Right forelimb (tissue), 1 donor: ENCODE results near the gene CLMP.

Source experiments
- DNase-seq: peaks from one replicate; pipeline ENCODE4 v3.0.0-alpha.2; 2018

The CLMP gene

DNA sequence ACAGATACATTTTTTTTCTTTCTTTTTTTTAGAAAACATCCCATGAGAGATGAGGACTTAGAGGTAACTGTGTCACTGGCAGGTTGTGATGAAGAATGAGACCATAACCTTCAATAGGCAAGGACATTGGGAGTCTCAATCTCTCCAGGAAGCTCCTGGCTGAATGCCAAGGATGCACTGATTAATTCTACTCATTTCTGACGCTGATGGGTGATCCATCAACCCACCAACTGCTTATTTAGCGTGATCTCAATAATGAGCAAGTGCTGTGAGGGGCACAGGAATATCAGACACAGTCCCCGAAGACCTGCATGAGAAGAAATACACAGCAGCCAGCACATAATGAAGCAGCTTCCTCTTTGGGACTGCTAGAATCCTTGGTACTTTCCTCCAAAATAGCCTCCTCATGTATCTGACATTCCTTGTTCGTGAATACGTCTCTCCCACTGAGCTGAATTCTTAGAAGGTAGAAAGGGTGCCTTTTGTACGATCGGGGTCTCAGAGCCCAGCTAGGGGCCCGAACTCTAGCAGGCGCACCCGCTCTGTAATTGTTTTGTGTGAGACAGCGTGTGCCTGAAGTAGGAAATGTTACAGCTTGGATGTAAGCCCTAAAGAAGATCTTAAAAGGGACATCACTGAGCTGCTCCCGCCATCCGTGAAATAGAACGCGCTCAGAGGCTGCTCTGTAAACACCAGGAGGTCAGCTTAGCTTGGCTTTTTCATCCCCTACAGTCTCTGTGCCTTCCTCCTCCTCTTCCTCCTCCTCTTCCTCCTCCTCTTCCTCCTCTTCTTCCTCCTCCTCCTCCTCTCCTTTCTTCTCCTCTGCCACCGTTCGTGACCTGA is 7.2 kb downstream of the CLMP start:
- no peak for DNase-seq

DNA sequence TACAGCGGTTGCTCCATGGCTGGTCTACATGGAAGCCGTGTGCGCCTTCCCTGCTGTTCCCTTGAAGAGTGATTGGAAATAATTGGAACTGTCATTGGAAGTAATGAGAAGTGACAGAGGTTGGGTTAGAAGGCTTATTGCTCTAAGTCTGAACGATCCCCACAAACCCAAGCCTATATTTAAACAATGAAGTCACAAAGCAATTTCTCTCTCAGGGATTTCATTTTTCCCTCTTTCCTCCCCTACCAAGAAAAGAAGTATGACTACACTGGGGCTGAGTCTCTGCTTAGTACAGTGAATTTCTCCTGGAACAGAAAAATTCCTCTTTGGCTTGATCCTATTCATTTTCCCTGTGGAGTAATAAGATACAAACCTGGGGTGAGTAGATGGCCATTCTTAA is 7.8 kb downstream of the CLMP start:
- no peak for DNase-seq

DNA sequence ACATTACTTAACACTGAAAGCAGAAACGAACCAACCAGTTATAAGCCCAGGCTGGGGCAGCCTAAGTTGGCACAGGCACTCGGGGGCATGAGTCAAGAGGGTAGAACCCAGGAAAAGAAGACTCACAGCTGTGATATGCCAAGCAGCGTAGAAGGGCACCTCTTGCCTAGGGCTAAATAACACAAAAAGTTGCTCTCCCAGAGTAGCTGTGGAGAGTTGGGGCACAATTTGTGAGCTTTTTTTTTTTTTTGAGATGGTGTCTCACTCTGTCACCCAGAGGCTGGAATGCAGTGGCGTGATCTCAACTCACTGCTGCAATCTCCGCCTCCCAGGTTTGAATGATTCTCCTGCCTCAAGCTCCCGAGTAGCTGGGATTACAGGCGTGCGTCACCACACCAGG is 8.8 kb downstream of the CLMP start:
- DNase-seq = no peak

- no peak for DNase-seq
Observed at GRCh38 chr11:123185326-123185725, 9.7 kb downstream of the CLMP start.

DNA sequence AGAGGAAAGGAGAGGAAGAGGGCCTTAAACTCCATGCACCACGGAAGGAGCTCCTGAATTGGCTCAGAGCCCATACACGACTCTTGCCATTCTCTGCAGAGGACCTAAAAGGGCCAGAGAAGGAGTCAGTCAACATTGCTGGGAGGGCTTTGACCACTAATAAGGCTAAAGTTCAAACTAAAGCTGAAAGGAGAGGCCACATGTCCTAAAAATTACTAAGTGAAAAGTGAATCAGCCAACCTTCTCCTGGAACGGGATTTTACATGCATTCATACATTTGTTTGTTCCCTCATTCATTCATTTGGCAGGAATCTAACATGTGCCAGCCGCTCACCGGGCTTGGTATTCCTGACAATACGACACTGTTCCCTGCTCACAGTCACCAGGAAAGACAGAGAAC is 10.5 kb downstream of the CLMP start:
- DNase-seq = no peak

GRCh38 chr11:123183391-123184099 is 11.5 kb downstream of the CLMP start:
- DNase-seq = no peak

- DNase-seq = no peak
Observed at GRCh38 chr11:123181767-123182500, 13.1 kb downstream of the CLMP start.

- DNase-seq = no peak
Observed at GRCh38 chr11:123181075-123181474, 14.0 kb downstream of the CLMP start.

DNA sequence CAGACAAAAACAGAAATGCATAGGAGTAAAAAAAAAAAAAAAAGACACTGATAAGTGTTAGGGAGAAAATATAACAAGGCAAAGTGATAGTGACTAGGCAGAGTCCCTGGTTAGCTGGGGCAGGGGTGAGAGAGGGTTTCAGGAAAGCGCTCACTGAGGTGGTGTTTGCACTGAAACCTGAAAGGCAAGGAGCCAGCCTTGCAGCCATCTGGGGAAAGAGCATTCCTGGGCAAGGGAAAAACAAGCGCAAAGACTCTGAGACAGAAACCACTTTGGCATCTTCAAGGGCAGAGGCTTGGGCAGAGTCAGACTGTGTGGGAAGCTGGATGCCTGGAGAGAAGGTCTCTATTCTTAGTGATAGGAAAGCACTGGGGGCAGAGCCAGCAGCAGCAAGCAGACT is 14.5 kb downstream of the CLMP start:
- DNase-seq = no peak

GRCh38 chr11:123180166-123180565 is 14.9 kb downstream of the CLMP start:
- DNase-seq = no peak

- no peak for DNase-seq
Observed at GRCh38 chr11:123179586-123179985, 15.5 kb downstream of the CLMP start.

- no peak for DNase-seq
Observed at GRCh38 chr11:123178186-123178585, 16.9 kb downstream of the CLMP start.

- DNase-seq = no peak
Observed at GRCh38 chr11:123176785-123177184, 18.3 kb downstream of the CLMP start.

DNA sequence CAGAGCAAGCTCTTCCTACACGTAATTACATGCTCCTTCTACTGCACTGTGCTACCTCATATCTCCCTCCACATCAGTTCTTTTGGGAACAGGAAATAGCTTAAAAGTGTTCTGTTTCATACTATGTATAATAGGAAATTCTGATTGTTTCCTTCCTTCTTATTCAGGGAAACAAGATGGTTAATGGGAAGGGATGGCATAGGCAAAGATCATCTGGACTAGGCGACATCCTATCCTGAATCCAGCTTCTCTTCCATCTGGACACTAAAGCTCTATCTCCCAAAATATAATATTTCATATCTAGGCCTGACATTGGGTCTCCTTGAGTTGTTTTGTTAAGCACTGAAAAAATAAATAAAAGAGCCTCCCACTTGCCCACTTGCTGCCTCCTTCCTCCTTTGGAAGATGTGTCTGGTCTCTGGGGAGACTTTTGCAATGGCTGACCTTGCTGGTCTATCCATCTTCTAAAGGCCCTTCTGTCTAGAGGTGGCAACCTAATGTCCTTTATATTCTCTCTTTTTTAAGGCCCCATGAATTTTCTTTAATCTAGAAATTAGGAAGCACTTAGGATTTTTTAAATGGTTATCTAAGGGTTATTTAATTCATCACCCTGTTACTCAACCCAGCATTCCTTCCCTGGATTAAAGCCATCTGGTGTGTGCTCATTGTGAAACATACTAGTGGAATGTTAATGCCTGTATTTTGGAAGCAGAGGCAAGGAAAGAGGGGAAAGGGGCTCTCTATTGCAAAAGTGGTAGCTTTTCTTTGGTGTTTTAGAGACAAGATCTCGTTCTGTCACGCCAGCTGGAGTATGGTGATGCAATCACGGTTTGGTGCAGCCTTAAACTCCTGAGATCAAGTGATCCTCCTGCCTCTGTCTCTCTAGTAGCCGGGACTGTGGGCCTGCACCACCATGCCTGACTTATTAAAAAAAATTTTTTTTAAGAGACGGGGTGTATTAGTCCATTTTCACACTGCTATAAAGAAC is 20.6 kb downstream of the CLMP start:
- DNase-seq = no peak

- DNase-seq = no peak
Observed at GRCh38 chr11:123173856-123174186, 21.2 kb downstream of the CLMP start.

DNA sequence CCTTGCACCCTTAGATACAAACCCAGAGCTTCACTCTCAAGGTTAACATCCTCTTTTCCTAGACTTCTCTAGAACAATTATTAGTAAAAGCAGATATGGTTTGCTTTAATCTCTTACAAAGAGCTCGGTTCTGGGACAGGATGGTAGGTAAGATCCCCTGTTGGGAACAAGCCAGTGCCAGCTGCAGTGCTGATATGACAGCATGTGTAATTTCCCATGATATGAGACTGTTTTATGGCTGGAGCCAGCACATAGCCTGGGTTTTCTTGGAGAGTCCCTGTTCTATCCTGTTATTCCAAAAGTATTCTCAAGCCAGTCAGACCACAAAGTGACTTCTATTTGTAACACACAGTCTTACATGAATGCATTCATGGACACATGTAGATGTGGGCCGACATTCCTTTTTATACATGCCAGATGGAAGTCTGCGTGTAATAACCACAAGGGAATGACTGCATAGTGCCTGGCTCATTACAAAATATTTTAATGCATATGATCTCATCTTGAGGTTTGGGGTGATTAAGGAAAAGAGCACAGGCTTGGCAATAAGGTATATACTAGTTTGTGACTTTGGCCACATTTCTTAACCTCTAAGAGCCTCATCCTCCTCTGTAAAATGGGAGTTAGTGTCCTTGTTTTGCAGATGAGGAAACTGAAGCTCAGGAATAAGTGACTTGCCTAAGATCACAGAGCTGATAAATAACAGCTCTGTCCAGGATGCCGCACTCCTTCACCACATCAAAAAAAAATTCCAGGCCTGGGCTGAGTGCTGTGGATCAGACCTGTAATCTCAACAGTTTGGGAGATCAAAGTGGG is 21.8 kb downstream of the CLMP start:
- no peak for DNase-seq

DNA sequence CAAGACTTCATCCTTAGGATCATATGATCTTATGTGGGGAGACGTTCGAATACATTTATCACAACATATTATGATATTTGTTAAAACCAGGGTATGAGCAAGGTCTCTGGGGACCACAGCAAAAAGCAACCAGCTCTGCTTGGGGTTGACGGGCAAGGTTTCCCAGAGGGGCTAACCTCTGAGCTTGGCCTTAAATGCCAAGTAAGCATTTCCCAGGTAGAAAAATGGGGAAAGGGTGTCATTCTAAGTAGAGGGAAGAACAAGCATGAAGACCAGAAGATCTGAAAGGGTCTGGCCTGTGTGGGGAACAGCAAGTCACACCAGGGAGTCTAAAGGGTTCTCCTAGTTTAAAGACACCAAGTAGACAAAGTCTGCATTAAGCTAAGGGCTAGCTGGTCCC is 24.1 kb downstream of the CLMP start:
- no peak for DNase-seq

GRCh38 chr11:123169821-123170220 is 25.2 kb downstream of the CLMP start:
- DNase-seq = no peak

GRCh38 chr11:123168955-123169484 is 26.0 kb downstream of the CLMP start:
- no peak for DNase-seq

- DNase-seq = no peak
Observed at GRCh38 chr11:123168241-123168640, 26.8 kb downstream of the CLMP start.

- DNase-seq = no peak
Observed at GRCh38 chr11:123166071-123166559, 28.9 kb downstream of the CLMP start.
